Upper lobe of left lung (tissue), 4 donors: ENCODE results near the gene FAT3.

Experiments used
- POLR2A ChIP-seq, 4 donors: fragments of 450-650 bp; IDR thresholded peaks; one replicate each; pipeline ENCODE4 v1.5.1; 2016 to 2017; ENCODE audit warnings: antibody characterized with exemption in 4 of 4, mild to moderate bottlenecking in 2 of 4
- POLR2AphosphoS5 ChIP-seq, 2 donors: sonication (generic); formaldehyde crosslinking; IDR thresholded peaks; one replicate each; pipeline ENCODE4 v1.5.1; 2017; ENCODE audit warnings: antibody characterized with exemption in 2 of 2
- TF ChIP-seq, protein P1 (sequence below), 6 experiments: fragments of 450-650 bp in 4 of 6; fragments of 200-600 bp in 2 of 6; sonication (generic) in 2 of 6; IDR thresholded peaks; one replicate each; pipeline ENCODE4 v1.5.1; 2016 to 2019; ENCODE audit warnings: antibody characterized with exemption in 6 of 6

DNA sequence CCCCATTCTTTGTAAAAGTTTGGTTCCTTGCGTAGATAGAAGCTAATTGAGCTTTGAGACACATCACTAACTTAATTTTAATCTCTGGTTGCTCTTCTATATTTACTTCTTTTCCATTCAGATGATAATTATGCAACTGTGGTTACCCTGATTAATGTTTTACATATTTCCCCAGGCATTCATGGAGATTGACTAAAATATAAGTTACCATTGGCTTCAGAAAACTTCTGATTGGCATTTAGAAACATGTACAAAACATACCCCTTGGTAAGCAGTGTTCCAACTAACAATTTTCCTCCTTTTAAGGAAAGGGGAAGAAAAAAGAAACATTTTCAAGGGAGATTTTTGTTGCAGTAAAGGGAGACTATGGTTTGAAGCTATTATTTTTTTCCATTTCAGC is 43.9 kb downstream of the FAT3 start:
- TF ChIP-seq, protein P1, sequence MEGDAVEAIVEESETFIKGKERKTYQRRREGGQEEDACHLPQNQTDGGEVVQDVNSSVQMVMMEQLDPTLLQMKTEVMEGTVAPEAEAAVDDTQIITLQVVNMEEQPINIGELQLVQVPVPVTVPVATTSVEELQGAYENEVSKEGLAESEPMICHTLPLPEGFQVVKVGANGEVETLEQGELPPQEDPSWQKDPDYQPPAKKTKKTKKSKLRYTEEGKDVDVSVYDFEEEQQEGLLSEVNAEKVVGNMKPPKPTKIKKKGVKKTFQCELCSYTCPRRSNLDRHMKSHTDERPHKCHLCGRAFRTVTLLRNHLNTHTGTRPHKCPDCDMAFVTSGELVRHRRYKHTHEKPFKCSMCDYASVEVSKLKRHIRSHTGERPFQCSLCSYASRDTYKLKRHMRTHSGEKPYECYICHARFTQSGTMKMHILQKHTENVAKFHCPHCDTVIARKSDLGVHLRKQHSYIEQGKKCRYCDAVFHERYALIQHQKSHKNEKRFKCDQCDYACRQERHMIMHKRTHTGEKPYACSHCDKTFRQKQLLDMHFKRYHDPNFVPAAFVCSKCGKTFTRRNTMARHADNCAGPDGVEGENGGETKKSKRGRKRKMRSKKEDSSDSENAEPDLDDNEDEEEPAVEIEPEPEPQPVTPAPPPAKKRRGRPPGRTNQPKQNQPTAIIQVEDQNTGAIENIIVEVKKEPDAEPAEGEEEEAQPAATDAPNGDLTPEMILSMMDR (IDR thresholded peaks at IDR 0.05): no peak
- TF ChIP-seq POLR2AphosphoS5 (IDR thresholded peaks at IDR 0.05): no peak
- no peak for TF ChIP-seq POLR2A (IDR thresholded peaks at IDR 0.05)
